GM19193 (cell line): ENCODE results near the gene MINDY4B.

Experiments
- POLR2A ChIP-seq: IDR thresholded peaks from 4 replicates; pipeline ENCODE4 v1.6.1; 2011; ENCODE audit not compliant: insufficient read depth, insufficient read length; ENCODE audit errors: extremely low read depth

Gene MINDY4B

DNA sequence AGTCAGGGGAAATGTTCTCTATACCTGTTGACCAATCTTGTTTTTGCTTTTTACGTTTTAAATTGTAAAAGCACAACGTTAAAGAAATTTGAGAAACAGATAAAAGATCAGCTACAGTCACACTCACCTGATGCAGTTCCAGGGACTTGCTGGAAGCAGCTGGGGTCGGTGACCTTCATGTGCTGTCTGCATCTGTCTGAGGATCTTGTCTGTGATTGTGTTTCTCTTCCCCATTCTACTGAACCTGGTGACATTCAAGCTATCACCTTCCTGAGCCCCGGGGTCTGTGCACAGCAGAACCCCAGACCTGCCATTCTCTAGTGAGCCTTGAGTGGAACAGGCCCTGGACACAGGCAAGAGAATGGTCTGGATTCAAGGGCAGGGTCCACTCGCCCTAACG lies 75.8 kb downstream of the MINDY4B start:
- TF ChIP-seq POLR2A: no peak

DNA sequence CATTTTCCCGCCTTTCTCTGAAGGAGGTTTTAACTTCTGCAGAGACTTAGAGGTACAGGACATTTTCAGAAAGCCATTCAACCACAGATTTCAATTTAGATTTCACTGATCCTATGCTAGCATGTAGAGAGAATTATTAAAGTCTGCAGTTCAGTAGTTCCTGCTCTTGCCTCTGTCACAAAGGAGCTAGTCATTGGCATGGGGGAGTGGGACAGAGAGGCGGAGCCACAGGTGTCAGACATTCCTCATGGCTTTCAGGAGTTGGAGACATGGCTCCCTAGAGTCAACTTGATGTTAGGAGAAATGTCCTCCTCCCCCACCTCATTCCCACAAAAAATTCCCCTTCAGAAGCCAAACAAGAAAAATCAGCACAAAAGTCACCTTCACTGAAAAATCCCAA lies 76.2 kb downstream of the MINDY4B start:
- TF ChIP-seq POLR2A: no peak

DNA sequence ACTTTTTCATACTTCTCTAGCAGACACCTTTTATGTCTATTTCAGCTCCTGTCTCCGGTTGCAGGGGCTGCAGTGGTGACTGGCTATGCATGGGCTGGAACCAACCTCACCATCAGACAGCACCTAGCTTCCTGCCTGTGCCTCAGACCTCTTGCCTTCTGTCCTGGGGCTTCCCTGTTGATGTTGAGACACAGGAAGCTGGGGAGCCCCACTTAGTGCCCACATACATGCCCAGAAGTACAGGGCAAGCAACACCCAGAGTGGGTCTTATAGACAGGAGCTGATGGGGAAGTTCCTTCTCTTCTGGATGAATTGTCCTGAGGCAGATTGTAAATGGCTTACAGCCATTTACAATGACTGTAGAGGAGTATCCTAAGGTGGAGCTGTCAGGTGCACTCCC lies 77.0 kb downstream of the MINDY4B start:
- TF ChIP-seq POLR2A: no peak

DNA sequence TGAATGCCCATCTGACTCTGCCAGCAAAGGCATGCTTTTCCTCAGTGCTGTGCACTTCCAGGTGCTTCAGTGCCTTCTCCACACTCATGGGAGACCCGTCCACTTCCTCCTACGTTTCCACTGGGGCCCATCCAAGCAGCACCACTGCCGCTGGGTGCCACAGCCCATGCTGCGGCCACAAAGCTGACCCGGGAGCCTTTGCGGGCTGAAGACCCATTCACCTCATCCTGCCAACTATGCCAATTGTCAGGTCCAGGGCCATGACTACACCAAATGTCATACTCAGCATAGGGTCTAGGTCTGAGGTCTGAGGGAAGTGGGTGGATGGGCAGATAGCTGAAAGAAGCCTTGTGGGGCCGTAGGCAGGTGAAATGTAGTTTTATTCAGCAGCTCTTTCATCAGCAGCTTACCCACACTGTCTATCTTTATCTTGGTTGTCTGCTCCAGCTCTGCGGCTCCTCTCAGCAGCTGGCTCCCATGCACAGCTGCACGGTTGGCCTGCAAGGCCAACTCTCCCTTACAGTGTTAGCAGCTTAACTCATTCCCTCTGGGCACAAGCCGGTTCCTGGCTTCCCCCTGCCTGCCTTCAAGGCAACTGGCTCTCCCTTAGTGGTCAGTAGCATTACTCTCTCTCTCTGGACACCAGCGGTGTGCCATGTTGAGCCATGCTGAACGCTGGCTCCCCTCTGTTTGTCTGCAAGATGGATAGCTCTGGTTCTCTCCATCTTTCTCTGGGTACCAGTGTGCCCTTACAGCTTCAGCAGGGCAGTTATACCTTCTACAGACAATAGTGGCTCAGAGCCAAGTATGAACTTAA lies 78.6 kb downstream of the MINDY4B start:
- no peak for TF ChIP-seq POLR2A

- no peak for TF ChIP-seq POLR2A
These were observed 79.3 kb downstream of the MINDY4B start for GRCh38 chr3:150825916-150826377.

DNA sequence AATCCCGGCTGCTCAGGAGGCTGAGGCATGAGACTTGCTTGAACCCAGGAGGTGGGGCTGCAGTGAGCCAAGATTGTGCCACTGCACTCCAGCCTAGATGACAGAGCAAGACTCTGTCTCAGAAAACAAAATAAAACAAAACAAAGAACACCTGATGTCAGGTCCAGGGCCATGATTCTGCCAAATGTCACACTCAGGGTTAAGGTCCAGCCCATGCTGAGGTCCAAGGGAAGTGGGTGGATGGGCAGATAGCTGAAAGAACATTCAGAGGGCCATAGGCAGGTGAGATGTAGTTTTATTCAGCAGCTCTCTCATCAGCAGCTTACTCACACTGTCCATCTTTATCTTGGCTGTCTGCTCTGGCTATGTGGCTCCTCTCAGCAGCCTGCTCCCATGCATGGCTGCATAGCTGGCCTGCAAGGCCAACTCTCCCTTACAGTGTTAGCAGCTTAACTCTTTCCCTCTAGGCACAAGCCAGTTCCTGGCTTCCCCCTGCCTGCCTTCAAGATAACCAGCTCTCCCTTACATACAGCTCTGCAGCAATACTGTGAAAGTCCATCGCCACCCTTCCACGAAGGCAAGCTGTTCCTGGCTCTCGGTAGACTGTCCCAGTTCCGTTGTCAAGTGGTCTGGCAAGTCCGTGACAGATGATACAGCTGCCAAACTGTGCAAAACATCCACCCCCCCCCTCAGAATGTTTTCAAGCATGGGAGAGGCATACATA lies 79.9 kb downstream of the MINDY4B start:
- no peak for TF ChIP-seq POLR2A

DNA sequence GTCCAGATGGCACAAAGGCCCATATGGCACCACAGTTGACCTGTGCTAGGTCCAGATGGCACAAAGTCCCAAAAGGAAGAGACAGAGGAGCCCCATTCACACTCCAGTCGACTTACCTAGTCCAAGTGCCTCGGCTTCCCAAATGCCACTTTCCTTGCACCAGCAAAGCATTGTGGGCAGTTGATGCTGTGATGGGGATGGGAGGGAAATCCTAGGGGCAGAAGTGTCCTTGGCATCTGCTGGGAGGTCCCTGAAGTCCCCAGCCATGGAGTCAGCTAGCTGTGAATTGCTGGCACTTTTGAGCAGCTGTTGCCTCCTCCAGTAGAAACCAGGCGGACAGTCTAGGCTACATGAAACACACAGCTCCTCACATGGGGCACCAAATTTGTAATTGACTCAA lies 82.0 kb downstream of the MINDY4B start:
- no peak for TF ChIP-seq POLR2A

DNA sequence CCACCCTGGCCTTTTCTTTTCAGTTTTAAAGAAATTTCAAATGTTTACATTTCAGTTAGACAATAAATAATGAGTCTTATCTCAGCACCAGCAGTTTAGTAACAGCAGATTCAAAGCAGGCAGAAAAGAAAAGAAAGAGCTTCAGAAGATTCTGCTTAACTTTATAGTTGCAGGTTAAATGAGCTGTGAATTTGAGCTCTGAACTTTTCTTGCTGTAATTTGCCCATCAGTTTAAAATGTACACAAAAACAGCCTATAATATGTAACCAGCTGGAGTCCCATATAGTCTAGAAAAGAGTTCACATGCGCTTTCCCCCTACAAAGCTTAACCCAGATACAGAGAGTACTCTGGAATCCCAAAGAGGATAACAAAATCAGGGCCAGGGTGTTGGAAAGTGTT lies 82.6 kb downstream of the MINDY4B start:
- TF ChIP-seq POLR2A: no peak
